ENCODE data around the gene FCHSD2. TPM values are rescaled to one million over a fixed set of nuclear protein-coding genes. Genes with fewer than 3 reads are reported as not detected.

Gene FCHSD2
- total and polyA plus RNA-seq, 4 donors: 14.7 to 41.6 (median 32.6) TPM

GRCh38 chr11:73149105-73149504, 7.0 kb upstream of the FCHSD2 start:
- H3K9me3 ChIP-seq (ENCODE audit: control insufficient read depth in 4 of 4, insufficient read depth in 3 of 4, low read length in 3 of 4): no peaks in the 10 kb centered on the region
- DNase-seq (no peak), ATAC-seq (ENCODE audit: insufficient read depth, low FRiP score) (no peak)
- 68 to 80% methylated on average over 2 of the region's 2 CpGs for WGBS, 2 donors
- no peak overlapping the region for H3K9ac ChIP-seq (ENCODE audit: insufficient read depth in 1 of 2, low read length in 2 of 2)
- no peaks in the 10 kb centered on the region for H3K27me3 ChIP-seq (ENCODE audit: control insufficient read depth in 3 of 3, insufficient read depth in 3 of 3, low read length in 2 of 3)
- peaks cover 0 to 9% (median 3%) of the 10 kb centered on the region in 5 donors for H3K4me1 ChIP-seq (ENCODE audit: control insufficient read depth in 5 of 5, insufficient read depth in 5 of 5, low read length in 5 of 5)
- no peak for TF ChIP-seq CTCF (IDR thresholded peaks at IDR 0.05; ENCODE audit: control extremely low read depth, extremely low read depth)
- H3K27ac ChIP-seq (ENCODE audit: low read depth in 1 of 2, low read length in 1 of 2): peak overlapping the region in 1 of 2 donors; percentile 93
- no peaks in the 10 kb centered on the region for H3K36me3 ChIP-seq (ENCODE audit: control insufficient read depth in 4 of 4, insufficient read depth in 4 of 4, low read length in 4 of 4)
- no peak overlapping the region for H3K4me3 ChIP-seq

GRCh38 chr11:73147771-73148681, 5.9 kb upstream of the FCHSD2 start:
- Histone ChIP-seq H3K4me1 (ENCODE audit: control insufficient read depth in 5 of 5, insufficient read depth in 5 of 5, low read length in 5 of 5) (peaks cover under 1 to 9% (median 4%) of the 10 kb centered on the region in 5 donors), H3K27ac (ENCODE audit: low read depth in 1 of 2, low read length in 1 of 2) (peak overlapping the region; percentile 11 to 93), H3K9me3 (ENCODE audit: control insufficient read depth in 4 of 4, insufficient read depth in 3 of 4, low read length in 3 of 4) (peaks cover 0 to under 1% (median 0%) of the 10 kb centered on the region in 4 donors), H3K4me3 (no peak overlapping the region), H3K36me3 (ENCODE audit: control insufficient read depth in 4 of 4, insufficient read depth in 4 of 4, low read length in 4 of 4) (no peaks in the 10 kb centered on the region), H3K27me3 (ENCODE audit: control insufficient read depth in 3 of 3, insufficient read depth in 3 of 3, low read length in 2 of 3) (no peaks in the 10 kb centered on the region), H3K9ac (ENCODE audit: insufficient read depth in 1 of 2, low read length in 2 of 2) (no peak overlapping the region)
- no peak for TF ChIP-seq CTCF (IDR thresholded peaks at IDR 0.05; ENCODE audit: control extremely low read depth, extremely low read depth)
- no peak for ATAC-seq (ENCODE audit: insufficient read depth, low FRiP score)
- 47 to 61% methylated on average over 15 of the region's 15 CpGs for WGBS, 2 donors
- DNase-seq: no peak

- ATAC-seq (ENCODE audit: insufficient read depth, low FRiP score) (no peak), DNase-seq (no peak)
- Histone ChIP-seq H3K27me3 (ENCODE audit: control insufficient read depth in 3 of 3, insufficient read depth in 3 of 3, low read length in 2 of 3) (no peaks in the 10 kb centered on the region), H3K4me3 (no peak overlapping the region), H3K4me1 (ENCODE audit: control insufficient read depth in 5 of 5, insufficient read depth in 5 of 5, low read length in 5 of 5) (peaks cover 3 to 9% (median 6%) of the 10 kb centered on the region in 5 donors), H3K9me3 (ENCODE audit: control insufficient read depth in 4 of 4, insufficient read depth in 3 of 4, low read length in 3 of 4) (peaks cover 0 to 3% (median 0%) of the 10 kb centered on the region in 4 donors), H3K9ac (ENCODE audit: insufficient read depth in 1 of 2, low read length in 2 of 2) (no peak overlapping the region), H3K36me3 (ENCODE audit: control insufficient read depth in 4 of 4, insufficient read depth in 4 of 4, low read length in 4 of 4) (no peaks in the 10 kb centered on the region), H3K27ac (ENCODE audit: low read depth in 1 of 2, low read length in 1 of 2) (peak overlapping the region in 1 of 2 donors; percentile 67)
- TF ChIP-seq CTCF (IDR thresholded peaks at IDR 0.05; ENCODE audit: control extremely low read depth, extremely low read depth): no peak
- 96 to 98% methylated on average over 6 of the region's 6 CpGs for WGBS, 2 donors
Observed at GRCh38 chr11:73145986-73146575, 4.0 kb upstream of the FCHSD2 start.
